WERI-Rb-1 (cell line): ENCODE results near the gene VWA2.

Source experiments
- DNase-seq: peaks from one replicate; pipeline ENCODE4 v3.0.0-alpha.2; 2020
- H3K27ac ChIP-seq: fragments of 250-450 bp; sonication (Bioruptor Pico); 2 replicates; pipeline ENCODE4 v1.5.1; 2020; ENCODE audit warnings: mild to moderate bottlenecking, moderate library complexity
- H3K27me3 ChIP-seq: fragments of 250-450 bp; sonication (Bioruptor Pico); 2 replicates; pipeline ENCODE4 v1.5.1; 2021; ENCODE audit warnings: mild to moderate bottlenecking, low read depth, moderate library complexity; ENCODE audit not compliant: insufficient read depth, severe bottlenecking
- H3K36me3 ChIP-seq: fragments of 250-450 bp; sonication (Bioruptor Pico); 2 replicates; pipeline ENCODE4 v1.5.1; 2020; ENCODE audit warnings: mild to moderate bottlenecking, moderate library complexity
- H3K4me3 ChIP-seq: 2 replicates; pipeline ENCODE4 v1.5.1; 2011; ENCODE audit warnings: low read depth, mild to moderate bottlenecking, control low read depth, low read length
- H3K9me3 ChIP-seq: fragments of 250-450 bp; sonication (Bioruptor Pico); 2 replicates; pipeline ENCODE4 v1.5.1; 2021; ENCODE audit warnings: mild to moderate bottlenecking, moderate library complexity; ENCODE audit not compliant: severe bottlenecking
- TF ChIP-seq, protein P1 (sequence below): IDR thresholded peaks from 2 replicates; pipeline ENCODE4 v1.5.1; 2011; ENCODE audit warnings: low read depth, mild to moderate bottlenecking, control low read depth, inconsistent platforms, low read length

The VWA2 gene

DNA sequence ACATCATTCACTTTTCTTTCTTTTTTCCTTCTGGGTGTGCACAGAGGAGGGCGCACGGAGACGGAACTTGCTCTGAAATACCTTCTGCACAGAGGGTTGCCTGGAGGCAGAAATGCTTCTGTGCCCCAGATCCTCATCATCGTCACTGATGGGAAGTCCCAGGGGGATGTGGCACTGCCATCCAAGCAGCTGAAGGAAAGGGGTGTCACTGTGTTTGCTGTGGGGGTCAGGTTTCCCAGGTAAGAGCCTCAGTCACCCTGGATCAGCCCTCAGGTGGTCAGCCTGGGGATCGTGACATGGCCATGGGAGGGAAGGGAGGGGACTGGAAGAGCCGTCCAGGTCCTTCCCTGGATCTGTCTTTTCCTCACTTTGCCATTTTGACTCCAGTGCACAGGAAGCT is 33.6 kb downstream of the VWA2 start:
- no peaks in the 10 kb centered on the region for H3K9me3 ChIP-seq
- H3K27ac ChIP-seq: no peak overlapping the region
- DNase-seq: no peak

DNA sequence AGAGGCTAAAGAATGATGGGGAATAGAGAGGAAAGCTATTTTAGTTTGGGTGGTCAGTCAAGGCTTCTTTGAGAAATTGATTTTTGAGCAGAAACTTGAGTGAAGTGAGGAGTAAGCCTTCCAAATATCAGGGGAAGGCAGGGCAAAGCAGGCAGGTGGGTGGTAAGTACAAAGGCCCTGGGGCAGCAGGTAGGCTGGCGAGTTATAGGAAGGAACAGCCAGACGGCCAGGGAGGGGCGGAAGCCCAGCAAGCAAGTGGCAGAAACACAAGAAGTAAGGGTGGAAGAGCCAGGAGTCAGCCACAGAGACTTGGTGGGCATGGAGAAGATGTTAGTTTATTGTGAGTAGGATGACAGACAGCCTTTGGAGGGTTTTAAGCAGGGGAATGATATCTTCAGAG is 34.9 kb downstream of the VWA2 start:
- H3K4me3 ChIP-seq: no peak overlapping the region
- no peaks in the 10 kb centered on the region for H3K27me3 ChIP-seq
- H3K36me3 ChIP-seq: no peaks in the 10 kb centered on the region
- TF ChIP-seq, protein P1, sequence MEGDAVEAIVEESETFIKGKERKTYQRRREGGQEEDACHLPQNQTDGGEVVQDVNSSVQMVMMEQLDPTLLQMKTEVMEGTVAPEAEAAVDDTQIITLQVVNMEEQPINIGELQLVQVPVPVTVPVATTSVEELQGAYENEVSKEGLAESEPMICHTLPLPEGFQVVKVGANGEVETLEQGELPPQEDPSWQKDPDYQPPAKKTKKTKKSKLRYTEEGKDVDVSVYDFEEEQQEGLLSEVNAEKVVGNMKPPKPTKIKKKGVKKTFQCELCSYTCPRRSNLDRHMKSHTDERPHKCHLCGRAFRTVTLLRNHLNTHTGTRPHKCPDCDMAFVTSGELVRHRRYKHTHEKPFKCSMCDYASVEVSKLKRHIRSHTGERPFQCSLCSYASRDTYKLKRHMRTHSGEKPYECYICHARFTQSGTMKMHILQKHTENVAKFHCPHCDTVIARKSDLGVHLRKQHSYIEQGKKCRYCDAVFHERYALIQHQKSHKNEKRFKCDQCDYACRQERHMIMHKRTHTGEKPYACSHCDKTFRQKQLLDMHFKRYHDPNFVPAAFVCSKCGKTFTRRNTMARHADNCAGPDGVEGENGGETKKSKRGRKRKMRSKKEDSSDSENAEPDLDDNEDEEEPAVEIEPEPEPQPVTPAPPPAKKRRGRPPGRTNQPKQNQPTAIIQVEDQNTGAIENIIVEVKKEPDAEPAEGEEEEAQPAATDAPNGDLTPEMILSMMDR: no peak
- no peak overlapping the region for H3K27ac ChIP-seq
- no peaks in the 10 kb centered on the region for H3K9me3 ChIP-seq
- DNase-seq: no peak

More for the DNA sequence above, 33.6 kb downstream of the VWA2 start:
- no peaks in the 10 kb centered on the region for H3K36me3 ChIP-seq
- no peak overlapping the region for H3K4me3 ChIP-seq
- TF ChIP-seq, protein P1: no peak
- H3K27me3 ChIP-seq: no peaks in the 10 kb centered on the region

DNA sequence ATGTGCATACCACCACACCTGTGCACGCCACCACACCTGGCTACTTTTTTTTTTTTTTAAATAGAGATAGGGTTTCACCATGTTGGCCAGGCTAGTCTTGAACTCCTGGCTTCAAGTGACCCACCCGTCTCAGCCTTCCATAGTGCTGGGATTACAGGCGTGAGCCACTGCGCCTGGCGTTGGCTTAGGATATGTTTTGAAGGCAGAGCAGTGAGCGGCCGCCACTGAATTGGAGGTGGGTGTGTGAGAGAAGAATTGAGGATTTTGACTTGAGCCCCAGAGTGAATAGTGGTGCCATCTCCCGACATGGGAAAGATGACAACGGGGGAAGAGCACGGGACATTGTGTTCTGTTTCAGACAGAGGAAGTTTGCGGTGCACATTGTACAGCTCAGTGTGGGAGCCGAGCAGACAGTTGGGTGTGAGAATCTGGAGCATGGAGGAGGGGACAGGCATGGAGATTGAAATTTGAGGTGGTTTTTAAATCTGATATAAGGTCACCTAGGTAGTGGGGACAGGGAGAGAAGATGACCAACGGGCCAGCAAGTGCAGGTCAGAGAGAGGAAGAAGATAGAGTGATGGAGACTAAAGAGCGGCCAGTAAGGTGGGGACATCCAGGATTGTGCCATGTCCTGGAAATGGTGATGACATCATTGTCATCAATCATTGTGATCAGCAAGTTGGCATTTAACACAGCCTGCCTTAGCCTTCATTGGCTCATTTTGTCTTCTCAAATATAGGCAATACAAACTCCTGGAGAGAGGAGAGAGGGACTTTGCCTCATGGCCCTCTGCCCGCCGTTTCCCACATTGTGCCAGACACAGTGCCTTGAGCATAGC is 35.8 kb downstream of the VWA2 start:
- Histone ChIP-seq H3K4me3 (no peak overlapping the region), H3K27ac (no peak overlapping the region), H3K27me3 (no peaks in the 10 kb centered on the region), H3K9me3 (no peaks in the 10 kb centered on the region), H3K36me3 (no peaks in the 10 kb centered on the region)
- TF ChIP-seq, protein P1: no peak
- DNase-seq: no peak

DNA sequence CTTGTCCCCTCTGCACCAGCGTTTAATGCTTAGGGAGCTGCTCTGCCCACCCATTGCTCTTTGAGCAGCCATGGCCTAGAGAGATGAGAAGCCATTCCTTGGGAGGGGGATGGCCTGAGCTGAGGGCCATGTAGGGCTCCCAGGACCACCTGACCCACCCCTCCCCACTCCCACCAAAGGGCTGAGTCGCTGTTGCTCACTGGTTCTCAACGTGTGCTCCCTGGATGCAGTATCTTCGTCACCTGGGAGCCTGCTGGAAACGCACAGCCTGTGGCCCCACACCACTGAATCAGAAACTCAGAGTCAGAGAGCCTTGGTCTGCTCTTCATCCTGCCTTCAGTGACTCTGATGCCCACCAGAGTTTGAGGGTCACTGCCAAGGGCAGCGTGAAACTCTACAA is 37.0 kb downstream of the VWA2 start:
- TF ChIP-seq, protein P1: no peak
- Histone ChIP-seq H3K4me3 (no peak overlapping the region), H3K27me3 (no peaks in the 10 kb centered on the region), H3K9me3 (no peaks in the 10 kb centered on the region), H3K27ac (no peak overlapping the region), H3K36me3 (no peaks in the 10 kb centered on the region)
- no peak for DNase-seq

DNA sequence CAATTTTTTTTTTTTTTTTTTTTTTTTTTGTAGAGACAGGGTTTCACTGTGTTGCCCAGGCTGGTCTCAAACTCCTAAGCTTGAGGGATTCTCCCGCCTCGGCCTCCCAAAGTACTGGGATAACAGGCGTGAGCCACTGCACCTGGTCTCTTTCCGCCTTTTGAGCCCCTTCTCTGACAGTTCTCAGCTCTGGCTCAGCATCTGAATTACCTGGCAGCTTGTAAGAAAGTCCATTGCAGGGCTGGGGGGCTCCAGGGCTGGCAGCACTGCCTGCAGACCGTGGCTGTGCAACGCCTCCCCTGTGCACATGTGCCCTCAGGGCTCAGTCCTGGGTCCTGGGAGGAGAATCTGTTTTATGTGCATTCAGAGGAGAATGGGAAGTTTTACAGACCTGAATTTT is 37.6 kb downstream of the VWA2 start:
- H3K36me3 ChIP-seq: no peaks in the 10 kb centered on the region
- H3K27ac ChIP-seq: no peak overlapping the region
- H3K9me3 ChIP-seq: no peaks in the 10 kb centered on the region
- H3K27me3 ChIP-seq: no peaks in the 10 kb centered on the region
- DNase-seq: no peak
- H3K4me3 ChIP-seq: no peak overlapping the region
- TF ChIP-seq, protein P1: no peak
